Bronchus fibroblast of lung (primary cell): Measurements from ENCODE around the gene CCT7. TPM values are rescaled to one million over a fixed set of nuclear protein-coding genes. Genes with fewer than 3 reads are reported as not detected.

Experiments
- total RNA-seq: library from RNA; depleted of rRNA; stranded (reverse); fragments of >200 nt; gene quantifications from 2 replicates; pipeline ENCODE4 v1.2.3, GENCODE V29; 2015

CCT7 gene
- 421 and 493 TPM in 2 replicates for total RNA-seq

DNA sequence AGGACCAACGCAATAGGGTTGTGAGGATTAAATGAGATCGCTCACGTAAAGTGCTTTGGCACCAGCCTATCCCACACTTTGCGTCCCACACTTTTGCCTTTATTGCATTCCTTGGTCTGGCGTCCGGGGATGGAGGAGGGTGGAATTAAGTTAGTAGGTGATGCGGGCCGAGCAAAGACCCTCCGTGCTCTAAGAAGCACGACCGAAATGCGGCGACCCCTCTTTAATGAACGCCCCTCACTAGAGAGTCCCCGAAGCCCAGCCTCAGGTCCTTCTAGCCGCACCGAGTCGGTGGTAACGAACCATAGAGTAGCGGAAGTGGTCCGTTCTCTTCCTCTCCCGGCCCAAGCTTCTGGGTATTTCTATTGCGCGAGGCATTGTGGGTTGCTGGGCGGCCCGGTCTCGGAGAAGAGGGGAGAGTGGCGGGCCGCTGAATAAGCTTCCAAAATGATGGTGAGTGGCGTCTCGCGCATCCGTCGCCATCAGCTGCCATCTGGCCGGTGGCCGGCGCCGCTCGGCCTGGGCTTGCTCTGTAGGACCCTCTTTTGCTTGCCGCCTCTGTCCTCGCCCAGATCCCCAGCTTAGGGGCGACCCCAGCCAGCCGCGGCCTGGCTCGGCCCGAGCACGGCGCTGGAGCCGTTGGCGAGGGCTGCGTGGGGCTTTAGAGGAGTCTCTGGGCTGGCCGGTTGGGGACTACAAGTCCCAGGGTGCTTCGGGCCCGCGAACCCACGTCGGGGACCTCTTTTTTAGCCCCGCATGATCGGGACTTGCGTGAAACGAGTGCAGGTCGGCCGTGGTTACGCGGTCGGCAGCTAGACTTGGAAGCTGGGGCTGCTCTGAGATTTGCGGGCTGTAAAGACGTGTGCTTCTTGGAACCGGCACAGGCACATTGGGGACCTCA is at the start of gene CCT7:
Gene CCT7 (plus strand): TSS at position 377 of the 901 bp plus-strand sequence. CDS start 71 bp downstream, at position 448.

DNA sequence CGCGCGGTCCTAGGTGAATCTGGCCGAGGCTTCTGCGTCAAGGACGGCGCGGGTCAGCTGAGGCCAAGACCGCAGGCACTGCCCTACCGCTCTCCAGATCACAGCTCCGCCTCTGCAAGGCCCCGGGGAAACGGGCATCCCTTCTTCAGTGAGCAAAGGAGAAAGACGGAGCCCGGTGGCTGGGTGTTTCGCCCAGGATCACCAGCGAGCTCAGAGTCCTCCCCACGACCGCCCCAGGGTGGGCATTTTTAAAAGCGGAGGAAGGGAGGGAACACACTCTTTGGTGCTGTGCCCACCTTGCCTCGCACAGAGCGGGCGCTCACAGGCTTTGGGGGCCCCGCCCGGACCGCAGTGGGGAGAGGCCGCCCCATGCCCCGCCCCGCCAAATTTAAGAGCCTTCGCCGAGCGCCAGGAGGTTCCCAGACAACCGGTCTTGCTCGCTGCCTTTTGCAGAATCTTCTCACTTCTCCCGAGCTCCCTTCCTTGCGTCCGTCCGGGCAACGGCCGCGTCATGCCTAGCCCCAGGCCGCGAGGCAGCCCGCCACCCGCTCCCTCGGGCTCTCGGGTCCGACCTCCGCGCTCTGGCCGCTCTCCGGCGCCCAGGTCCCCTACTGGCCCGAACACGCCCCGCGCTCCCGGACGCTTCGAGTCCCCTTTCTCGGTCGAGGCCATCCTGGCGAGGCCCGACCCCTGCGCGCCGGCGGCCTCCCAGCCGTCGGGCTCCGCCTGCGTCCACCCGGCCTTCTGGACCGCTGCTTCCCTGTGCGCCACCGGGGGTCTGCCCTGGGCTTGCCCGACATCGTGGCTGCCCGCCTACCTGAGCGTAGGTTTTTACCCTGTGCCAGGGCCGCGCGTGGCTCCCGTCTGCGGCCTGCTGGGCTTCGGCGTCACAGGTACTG is 31.7 kb upstream of the CCT7 start, which contains the start of gene NOTO:
Gene NOTO (plus strand): TSS at position 419 of the 899 bp plus-strand sequence. CDS start 93 bp downstream, at position 512.

DNA sequence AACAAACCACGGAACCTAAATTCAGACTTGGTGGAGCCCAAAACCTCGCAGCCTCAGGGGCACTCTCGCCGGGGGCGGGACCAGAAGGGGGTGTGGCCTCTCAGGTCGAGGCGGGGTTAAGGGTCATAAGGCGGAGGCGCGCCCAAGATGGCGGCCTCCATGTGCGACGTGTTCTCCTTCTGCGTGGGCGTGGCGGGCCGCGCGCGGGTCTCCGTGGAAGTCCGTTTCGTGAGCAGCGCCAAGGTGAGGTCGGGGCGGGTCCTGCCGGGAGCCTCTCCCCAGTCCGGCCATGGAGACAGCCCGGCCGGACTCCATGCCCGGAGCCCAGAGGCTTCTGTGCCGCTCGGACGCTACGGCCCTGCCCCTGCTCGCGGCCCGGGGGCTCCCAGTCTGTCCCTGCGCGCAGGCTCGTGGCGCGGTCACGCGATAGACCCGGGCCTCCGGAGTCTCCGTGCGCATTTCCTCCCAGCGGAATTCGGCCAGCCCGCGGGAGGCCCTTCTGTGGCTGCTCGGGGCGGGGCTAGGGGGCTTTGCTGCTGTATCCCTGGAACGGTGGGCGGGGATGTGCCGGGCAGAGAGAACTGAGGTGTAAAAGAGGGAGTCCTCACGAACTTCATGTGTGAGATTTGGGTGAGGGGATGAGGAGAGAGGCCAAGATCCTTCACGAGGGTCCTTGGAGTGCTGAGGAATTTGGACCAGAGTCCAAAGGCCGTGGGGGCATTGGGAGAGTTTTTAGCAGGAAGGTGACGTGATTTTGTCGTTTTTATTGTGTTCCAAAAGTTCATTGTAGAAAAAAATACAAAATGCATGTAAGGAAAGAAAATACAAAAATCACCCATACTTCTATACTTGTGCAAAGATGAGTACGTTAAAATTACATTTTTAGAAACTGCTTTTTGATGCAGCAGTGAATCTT is 19.7 kb upstream of the CCT7 start, which contains the start of gene SMYD5:
Gene SMYD5 (plus strand): TSS at position 126 of the 916 bp plus-strand sequence. CDS start 22 bp downstream, at position 148.

DNA sequence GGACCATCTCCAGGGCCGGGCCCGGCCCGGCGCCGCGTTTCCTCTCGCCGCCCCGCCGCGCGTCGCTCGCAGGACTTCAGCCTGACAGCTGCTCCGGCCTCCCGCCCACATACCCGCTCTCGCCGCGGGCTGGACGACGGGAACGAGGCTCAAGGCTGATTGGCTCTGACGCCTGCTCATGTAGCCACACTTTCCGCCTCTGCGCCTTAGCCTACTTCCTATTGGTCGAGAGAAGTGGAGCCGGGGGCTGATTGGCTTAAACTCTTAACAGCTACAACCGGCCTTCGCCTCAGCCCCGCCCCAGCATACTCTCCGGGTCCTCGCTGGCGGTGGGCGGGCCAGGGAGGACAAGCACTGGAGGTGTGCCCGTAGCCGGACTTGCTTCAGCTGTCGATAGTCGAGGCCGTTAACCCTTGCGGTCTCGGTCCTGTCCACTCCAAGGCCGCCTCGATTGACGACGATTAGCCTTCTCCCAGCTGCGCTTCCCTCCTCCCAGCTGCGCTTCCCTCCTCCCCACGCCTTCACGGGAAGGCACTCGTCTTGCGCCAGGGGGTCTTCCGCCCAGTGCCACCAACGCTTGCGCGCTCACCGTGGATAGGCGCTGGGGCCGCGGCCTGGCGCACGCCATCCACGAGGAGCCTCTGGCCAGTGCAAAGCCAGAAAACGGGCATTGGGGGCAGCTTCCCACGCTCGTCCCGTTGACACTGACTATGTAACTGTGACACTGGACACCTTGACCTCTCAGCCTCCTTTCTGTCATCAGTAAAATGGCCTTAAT is 765 bp upstream of the CCT7 start, which contains the start of gene PRADC1:
Gene PRADC1 (minus strand): TSS at position 86 of the 778 bp plus-strand sequence. CDS start 79 bp downstream, at position 7.

DNA sequence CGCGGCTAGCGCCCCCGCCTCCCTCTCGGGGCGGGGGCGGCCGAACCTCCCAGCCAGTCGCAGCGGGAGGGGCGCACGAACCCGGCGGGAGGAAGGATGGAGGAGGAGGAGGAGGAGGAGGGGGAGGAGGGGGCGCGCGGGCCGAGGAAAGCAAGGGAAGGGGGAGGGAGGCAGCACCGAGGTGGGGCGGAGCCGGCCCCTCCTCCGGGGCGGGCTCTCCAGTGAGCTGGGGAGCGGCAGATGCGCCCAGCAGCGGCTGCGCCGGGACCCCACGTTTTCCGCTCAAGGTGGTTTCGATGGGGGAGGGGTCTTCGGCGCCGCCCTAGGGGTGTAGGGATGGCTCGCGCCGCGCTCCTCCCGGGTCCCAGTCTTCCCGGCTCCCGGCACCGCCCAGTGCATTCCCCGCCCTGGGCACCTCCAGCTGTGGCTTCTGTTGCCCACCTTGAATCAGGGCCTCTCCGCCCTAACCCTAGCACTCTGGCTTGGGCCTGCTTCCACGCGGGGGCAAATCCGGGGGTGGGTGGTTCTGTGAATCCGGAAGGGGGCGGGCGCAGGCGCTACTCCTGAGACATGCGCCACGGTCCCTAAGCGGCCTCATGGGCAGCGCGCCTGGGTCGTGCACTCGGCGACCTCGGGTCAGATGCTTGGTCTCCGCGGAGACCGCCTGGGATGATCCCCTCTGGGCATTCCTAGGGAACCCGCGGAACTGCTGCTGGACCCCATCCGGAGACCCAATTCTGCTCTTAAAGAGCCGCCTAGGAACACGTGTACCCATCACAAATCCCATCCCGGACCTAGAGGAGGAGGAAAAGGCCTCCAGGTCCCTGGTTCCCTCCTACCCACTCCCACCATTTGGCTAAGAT is 50.4 kb downstream of the CCT7 start, which contains the start of gene FBXO41:
Gene FBXO41 (minus strand): TSS at position 183 of the 863 bp plus-strand sequence. CDS start 14,848 bp downstream, outside the sequence.

DNA sequence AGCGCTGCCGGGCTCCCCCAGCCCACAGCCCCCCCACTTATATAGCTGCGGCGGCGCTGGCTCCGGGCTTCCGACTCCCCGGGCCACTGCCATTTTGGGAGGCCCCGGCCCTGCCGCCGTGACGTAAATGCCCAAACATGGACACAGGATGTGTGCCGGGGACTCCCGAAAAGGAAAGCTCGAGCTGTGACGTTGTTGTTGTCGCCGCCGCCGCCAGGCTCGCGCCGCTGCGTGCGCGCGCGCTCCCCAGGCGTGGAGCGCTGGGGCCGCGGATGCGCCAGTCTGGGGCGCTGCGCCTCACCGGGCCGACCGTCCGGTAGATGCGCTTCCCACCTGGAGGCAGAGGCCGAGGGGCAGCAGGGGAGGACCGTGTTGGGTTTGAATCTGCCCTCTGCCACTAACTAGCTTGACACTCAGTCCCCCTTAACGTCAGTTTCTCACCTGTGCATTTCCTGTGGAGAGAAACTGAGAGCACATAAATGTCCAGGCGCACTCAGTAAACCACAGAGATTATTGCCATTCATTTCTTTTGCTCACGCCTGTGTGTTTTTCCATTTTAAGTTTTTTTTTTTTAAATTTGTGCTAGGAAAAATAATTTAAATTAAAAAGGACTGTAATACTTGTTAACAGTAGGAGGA is 59.5 kb downstream of the CCT7 start, which contains the start of gene EGR4:
Gene EGR4 (minus strand): TSS at position 15 of the 638 bp plus-strand sequence. CDS start 231 bp downstream, outside the sequence.

Other genes starting within 250 kb of the CCT7 start
- 6.9 and 8.5 TPM in 2 replicates for gene SFXN5, start 162.6 kb upstream of the CCT7 start, total RNA-seq
- gene RAB11FIP5, start 121.4 kb upstream of the CCT7 start, total RNA-seq: 22.7 and 23.9 TPM in 2 replicates
- not detected in 2 replicates for gene NOTO, start 31.7 kb upstream of the CCT7 start, total RNA-seq
- 24.0 and 32.1 TPM in 2 replicates for gene SMYD5, start 20.1 kb upstream of the CCT7 start, total RNA-seq
- gene PRADC1, start 1.1 kb upstream of the CCT7 start, total RNA-seq: 34.5 and 46.2 TPM in 2 replicates
- gene FBXO41, start 50.2 kb downstream of the CCT7 start, total RNA-seq: 1.6 and 1.7 TPM in 2 replicates
- gene EGR4, start 59.2 kb downstream of the CCT7 start, total RNA-seq: not detected in 2 replicates
- gene ALMS1, start 151.5 kb downstream of the CCT7 start, total RNA-seq: 10.8 and 12.9 TPM in 2 replicates